Activated B cell treated with CpG ODN at 0.5 μM for 24 hours (primary cell): ENCODE measurements around the gene TMCO4. TPM values are rescaled to one million over a fixed set of nuclear protein-coding genes. Genes with fewer than 3 reads are reported as not detected.

Experiments
- ATAC-seq: fragments of 200-7000 bp; cut with Tn5 transposase; one replicate; pipeline ENCODE4 v1.10.0; 2021; ENCODE audit warnings: low read depth, mild to moderate bottlenecking, moderate library complexity
- CTCF ChIA-PET: fragments of 350-600 bp; sonication (Branson Sonifier 250); formaldehyde crosslinking; loops from one replicate; lab custom pipeline; 2021; ENCODE audit warnings: antibody characterized with exemption; lab: Charles Lee
- POLR2A ChIA-PET: fragments of 350-600 bp; sonication (Branson Sonifier 250); formaldehyde crosslinking; loops from one replicate; lab custom pipeline; 2021; ENCODE audit warnings: antibody characterized with exemption; lab: Charles Lee
- DNase-seq: peaks from one replicate; pipeline ENCODE4 v3.0.0; 2022
- H3K27ac Mint-ChIP-seq: one replicate; pipeline ENCODE4 v1.8.0; 2020; ENCODE audit warnings: mixed read lengths
- H3K27me3 Mint-ChIP-seq: one replicate; pipeline ENCODE4 v1.8.0; 2021; ENCODE audit warnings: mixed read lengths
- H3K36me3 Mint-ChIP-seq: one replicate; pipeline ENCODE4 v1.8.0; 2021; ENCODE audit warnings: low read depth, mixed read lengths
- H3K4me1 Mint-ChIP-seq: one replicate; pipeline ENCODE4 v1.8.0; 2021; ENCODE audit warnings: mixed read lengths
- H3K4me3 Mint-ChIP-seq: one replicate; pipeline ENCODE4 v1.8.0; 2020; ENCODE audit warnings: mild to moderate bottlenecking, mixed read lengths
- H3K9me3 Mint-ChIP-seq: one replicate; pipeline ENCODE4 v1.8.0; 2020; ENCODE audit warnings: mixed read lengths
- intact Hi-C: fragments of 100-400 bp; cut with micrococcal nuclease; formaldehyde crosslinking; loops from one replicate; pipeline ENCODE4 v1.15.1; 2024
- total RNA-seq: library from RNA; stranded (reverse); gene quantifications from 2 replicates; pipeline ENCODE4 v1.2.3, GENCODE V29; 2022
- TF ChIP-seq, protein P1 (sequence below): fragments of 200-600 bp; IDR thresholded peaks from one replicate; pipeline ENCODE4 v1.8.0; 2022; ENCODE audit warnings: antibody characterized with exemption, mild to moderate bottlenecking

Gene TMCO4
- total RNA-seq, 1 donor from 2014 or later = 22.3 TPM

DNA sequence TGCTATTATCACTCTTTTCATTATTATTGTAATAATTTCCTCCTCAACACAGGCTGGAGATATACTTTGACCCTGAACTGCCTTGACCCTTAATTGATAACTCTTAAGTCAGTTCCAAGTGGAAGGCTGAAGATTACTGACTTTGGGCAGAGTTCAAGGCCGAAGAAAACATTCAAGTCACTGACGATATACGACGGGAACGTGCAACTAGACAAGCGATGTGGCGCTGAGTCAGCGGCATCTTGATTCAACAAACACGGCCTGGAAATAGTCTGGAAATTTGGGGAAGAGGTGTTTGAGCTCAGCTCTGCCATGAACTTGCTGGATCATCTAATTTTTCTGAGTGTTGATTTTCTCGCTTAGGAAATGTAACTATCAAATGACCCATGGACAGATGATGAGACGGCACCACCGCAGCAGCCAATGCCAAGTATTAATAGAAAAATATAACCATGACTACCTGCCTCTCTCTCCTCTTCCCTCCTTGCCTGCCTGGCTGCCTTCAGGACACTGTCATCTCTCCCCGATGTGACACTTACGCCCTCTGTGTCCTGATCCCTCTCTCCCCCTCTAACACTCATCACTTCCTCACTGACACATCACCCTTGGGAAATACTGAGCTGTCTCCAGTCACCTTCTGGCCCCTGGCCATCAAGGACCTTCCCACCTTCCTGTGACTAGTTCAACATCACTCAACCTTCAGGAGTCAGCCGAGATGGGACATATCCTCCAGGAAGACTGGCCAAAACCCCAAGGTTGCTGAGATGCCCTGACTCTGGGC is 49.4 kb downstream of the TMCO4 start:
- POLR2A ChIA-PET = no interaction called here
- TF ChIP-seq, protein P1, sequence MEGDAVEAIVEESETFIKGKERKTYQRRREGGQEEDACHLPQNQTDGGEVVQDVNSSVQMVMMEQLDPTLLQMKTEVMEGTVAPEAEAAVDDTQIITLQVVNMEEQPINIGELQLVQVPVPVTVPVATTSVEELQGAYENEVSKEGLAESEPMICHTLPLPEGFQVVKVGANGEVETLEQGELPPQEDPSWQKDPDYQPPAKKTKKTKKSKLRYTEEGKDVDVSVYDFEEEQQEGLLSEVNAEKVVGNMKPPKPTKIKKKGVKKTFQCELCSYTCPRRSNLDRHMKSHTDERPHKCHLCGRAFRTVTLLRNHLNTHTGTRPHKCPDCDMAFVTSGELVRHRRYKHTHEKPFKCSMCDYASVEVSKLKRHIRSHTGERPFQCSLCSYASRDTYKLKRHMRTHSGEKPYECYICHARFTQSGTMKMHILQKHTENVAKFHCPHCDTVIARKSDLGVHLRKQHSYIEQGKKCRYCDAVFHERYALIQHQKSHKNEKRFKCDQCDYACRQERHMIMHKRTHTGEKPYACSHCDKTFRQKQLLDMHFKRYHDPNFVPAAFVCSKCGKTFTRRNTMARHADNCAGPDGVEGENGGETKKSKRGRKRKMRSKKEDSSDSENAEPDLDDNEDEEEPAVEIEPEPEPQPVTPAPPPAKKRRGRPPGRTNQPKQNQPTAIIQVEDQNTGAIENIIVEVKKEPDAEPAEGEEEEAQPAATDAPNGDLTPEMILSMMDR = no peak
- H3K4me1 Mint-ChIP-seq = no peaks in the 10 kb centered on the region
- no peaks in the 10 kb centered on the region for H3K27me3 Mint-ChIP-seq
- intact Hi-C loops = no loop called here
- no peak for ATAC-seq
- H3K36me3 Mint-ChIP-seq = peaks cover 83% of the 10 kb centered on the region
- no peak overlapping the region for H3K4me3 Mint-ChIP-seq
- no peaks in the 10 kb centered on the region for H3K9me3 Mint-ChIP-seq
- no peak for DNase-seq
- CTCF ChIA-PET = no interaction called here
- no peak overlapping the region for H3K27ac Mint-ChIP-seq

DNA sequence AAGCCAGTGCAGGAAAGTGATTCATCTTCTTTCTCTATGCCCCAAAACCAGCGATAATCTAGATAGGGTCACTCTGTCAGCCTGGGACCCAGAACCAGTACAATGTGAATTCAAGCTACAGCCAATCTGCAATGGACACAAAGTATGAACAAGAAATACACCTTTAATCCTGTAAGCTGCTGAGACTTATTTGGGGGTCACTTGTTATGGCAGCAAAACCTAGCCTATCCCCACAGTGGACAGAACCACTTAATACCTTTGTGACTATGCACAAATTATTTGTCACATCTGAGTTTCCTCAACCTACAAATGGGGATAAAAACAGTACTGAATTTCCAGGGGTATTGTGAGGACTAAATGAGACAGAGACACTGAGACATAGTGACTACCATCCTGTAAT is 50.0 kb downstream of the TMCO4 start:
- ATAC-seq = no peak

DNA sequence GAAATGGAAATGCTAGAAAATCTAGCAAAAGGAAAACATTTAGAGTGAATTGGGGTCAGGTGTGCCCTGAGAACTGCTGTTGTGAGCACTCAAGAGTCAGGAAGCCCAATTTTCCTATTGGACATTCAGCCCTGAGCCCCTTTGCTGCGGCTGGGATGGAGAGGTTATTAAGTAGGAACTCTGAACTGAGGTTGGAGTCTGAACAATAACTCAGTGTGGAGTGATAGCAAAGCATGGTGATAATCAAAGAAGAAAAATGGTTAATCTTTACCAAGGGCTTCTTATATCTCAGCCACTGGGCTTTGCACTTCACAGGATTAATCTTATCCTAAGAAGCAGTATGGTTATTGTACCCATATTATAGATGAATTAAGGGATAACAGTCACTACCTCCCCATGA is 52.0 kb downstream of the TMCO4 start:
- ChIA-PET POLR2A (no interaction called here), CTCF (no interaction called here)
- TF ChIP-seq, protein P1 = no peak
- Mint-ChIP-seq H3K36me3 (peaks cover 84% of the 10 kb centered on the region), H3K27ac (no peak overlapping the region), H3K4me1 (no peaks in the 10 kb centered on the region), H3K4me3 (no peak overlapping the region), H3K27me3 (no peaks in the 10 kb centered on the region), H3K9me3 (no peaks in the 10 kb centered on the region)
- ATAC-seq (no peak), DNase-seq (no peak)
- intact Hi-C loops = no loop called here

More for the DNA sequence above, 50.0 kb downstream of the TMCO4 start:
- DNase-seq = no peak
- no peaks in the 10 kb centered on the region for H3K9me3 Mint-ChIP-seq
- ChIA-PET POLR2A (no interaction called here), CTCF (no interaction called here)
- no peak overlapping the region for H3K27ac Mint-ChIP-seq
- H3K36me3 Mint-ChIP-seq = peaks cover 82% of the 10 kb centered on the region
- intact Hi-C loops = no loop called here
- TF ChIP-seq, protein P1 = no peak
- H3K4me1 Mint-ChIP-seq = no peaks in the 10 kb centered on the region
- H3K27me3 Mint-ChIP-seq = no peaks in the 10 kb centered on the region
- no peak overlapping the region for H3K4me3 Mint-ChIP-seq

DNA sequence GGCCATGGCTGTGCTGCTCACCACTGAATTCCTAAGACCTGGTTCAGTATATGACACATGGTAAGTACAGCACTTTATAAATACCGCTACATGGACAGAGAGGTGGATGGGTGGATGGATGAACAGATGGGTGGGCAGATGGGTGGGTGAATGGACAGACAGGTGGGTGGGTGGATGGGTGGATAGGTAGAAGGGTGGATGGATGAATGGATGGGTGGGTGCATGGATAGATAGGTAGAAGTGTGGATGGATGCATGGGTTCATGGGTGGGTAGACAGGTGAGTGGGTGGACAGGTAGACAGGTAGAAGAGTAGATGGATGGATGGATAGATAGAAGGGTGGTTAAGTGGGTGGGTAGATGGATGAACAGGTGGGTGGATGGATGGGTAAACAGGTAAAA is 54.8 kb downstream of the TMCO4 start:
- TF ChIP-seq, protein P1 = no peak
- H3K4me1 Mint-ChIP-seq = no peaks in the 10 kb centered on the region
- H3K9me3 Mint-ChIP-seq = no peaks in the 10 kb centered on the region
- ChIA-PET CTCF (no interaction called here), POLR2A (no interaction called here)
- H3K27ac Mint-ChIP-seq = no peak overlapping the region
- intact Hi-C loops = no loop called here
- H3K4me3 Mint-ChIP-seq = no peak overlapping the region
- peaks cover 78% of the 10 kb centered on the region for H3K36me3 Mint-ChIP-seq
- ATAC-seq (no peak), DNase-seq (no peak)
- H3K27me3 Mint-ChIP-seq = no peaks in the 10 kb centered on the region

DNA sequence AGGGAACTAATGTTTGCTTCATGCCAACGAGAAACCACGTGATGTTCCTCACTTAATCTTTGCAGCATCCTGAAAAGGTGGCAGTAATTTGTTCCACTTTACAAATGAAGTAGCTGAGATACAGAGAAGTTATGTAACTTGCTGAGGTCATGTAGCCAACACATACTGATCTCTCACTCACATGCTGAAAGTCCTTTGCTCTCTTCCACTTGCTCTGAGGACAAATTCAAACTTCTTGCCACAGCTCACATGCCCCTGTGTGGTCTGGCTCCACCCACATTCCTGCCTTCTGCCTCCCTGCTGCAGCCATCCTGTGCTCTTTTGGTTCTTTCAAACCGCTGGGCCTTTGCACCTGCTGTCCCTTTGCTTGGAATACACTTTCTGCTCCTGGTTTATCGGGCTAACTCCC is 55.4 kb downstream of the TMCO4 start:
- Mint-ChIP-seq H3K27ac (no peak overlapping the region), H3K4me1 (no peaks in the 10 kb centered on the region), H3K27me3 (no peaks in the 10 kb centered on the region), H3K9me3 (no peaks in the 10 kb centered on the region), H3K4me3 (no peak overlapping the region), H3K36me3 (peaks cover 78% of the 10 kb centered on the region)
- POLR2A ChIA-PET = no interaction called here
- TF ChIP-seq, protein P1 = no peak
- CTCF ChIA-PET = no interaction called here
- no peak for DNase-seq
- intact Hi-C loops = no loop called here
- ATAC-seq = no peak
